Neural cell (in vitro differentiated cells): ENCODE data around the gene MPPED2. TPM values are rescaled to one million over a fixed set of nuclear protein-coding genes. Genes with fewer than 3 reads are reported as not detected.

Experiments
- H2AFZ ChIP-seq: fragments of 200-600, 300-800 bp; sonication (generic), shearing (Covaris generic); 2 replicates; pipeline ENCODE4 v1.6.0; 2014; ENCODE audit warnings: low read depth, mild to moderate bottlenecking, antibody characterized with exemption, low read length, moderate library complexity
- H3F3A ChIP-seq: fragments of 200-600 bp; shearing (Covaris generic); 2 replicates; pipeline ENCODE4 v1.6.1; 2016; ENCODE audit warnings: mild to moderate bottlenecking, moderate library complexity, mixed read lengths, antibody characterized with exemption, low read length; ENCODE audit not compliant: insufficient read depth, poor library complexity, severe bottlenecking
- H3K27ac ChIP-seq: fragments of 200-600, 300-800 bp; sonication (generic), shearing (Covaris generic); 2 replicates; pipeline ENCODE4 v1.5.1; 2014; ENCODE audit warnings: mild to moderate bottlenecking, low read length, moderate library complexity
- H3K27me3 ChIP-seq: fragments of 300-800, 200-600 bp; sonication (generic), shearing (Covaris generic); 2 replicates; pipeline ENCODE4 v1.6.0; 2014; ENCODE audit warnings: mild to moderate bottlenecking, low read depth, low read length, moderate library complexity; ENCODE audit not compliant: insufficient read depth
- H3K36me3 ChIP-seq: fragments of 300-800, 200-600 bp; sonication (generic), shearing (Covaris generic); 2 replicates; pipeline ENCODE4 v1.5.1; 2014; ENCODE audit warnings: mild to moderate bottlenecking, antibody characterized with exemption, low read length, moderate library complexity; ENCODE audit not compliant: insufficient read depth
- H3K4me2 ChIP-seq: fragments of 300-800, 200-600 bp; sonication (generic), shearing (Covaris generic); 2 replicates; pipeline ENCODE4 v1.6.0; 2014; ENCODE audit warnings: mild to moderate bottlenecking, low read length
- H3K4me3 ChIP-seq: fragments of 300-800, 200-600 bp; sonication (generic), shearing (Covaris generic); 2 replicates; pipeline ENCODE4 v1.5.1; 2014; ENCODE audit warnings: mild to moderate bottlenecking, low read length, moderate library complexity
- H3K79me2 ChIP-seq: fragments of 200-600 bp; shearing (Covaris generic); replicated peaks from 2 replicates; pipeline ENCODE4 v1.6.0; 2014; ENCODE audit warnings: mild to moderate bottlenecking, low read length, moderate library complexity; ENCODE audit not compliant: insufficient read depth
- H3K9ac ChIP-seq: fragments of 300-800, 200-600 bp; sonication (generic), shearing (Covaris generic); 2 replicates; pipeline ENCODE4 v1.6.1; 2016; ENCODE audit warnings: mild to moderate bottlenecking, low read length, mixed read lengths
- H3K9me2 ChIP-seq: fragments of 200-600 bp; shearing (Covaris generic); 2 replicates; pipeline ENCODE4 v1.6.1; 2016; ENCODE audit warnings: mild to moderate bottlenecking, low read length, mixed read lengths; ENCODE audit not compliant: insufficient read depth
- H3K9me3 ChIP-seq: fragments of 200-600, 300-800 bp; sonication (generic), shearing (Covaris generic); 2 replicates; pipeline ENCODE4 v1.6.1; 2016; ENCODE audit warnings: mild to moderate bottlenecking, mixed run types, low read length, moderate library complexity, mixed read lengths
- H4K20me1 ChIP-seq: fragments of 200-600 bp; shearing (Covaris generic); 2 replicates; pipeline ENCODE4 v1.6.1; 2016; ENCODE audit warnings: mild to moderate bottlenecking, mixed run types; ENCODE audit not compliant: insufficient read depth
- EP300 ChIP-seq: fragments of 450-650 bp; conservative IDR thresholded peaks from 2 replicates; pipeline ENCODE4 v1.6.1; 2014; ENCODE audit warnings: antibody characterized with exemption, mild to moderate bottlenecking, moderate library complexity; ENCODE audit not compliant: poor library complexity, severe bottlenecking
- EZH2 ChIP-seq: fragments of 200-600, 300-800 bp; shearing (Covaris generic), sonication (generic); IDR thresholded peaks from 2 replicates; pipeline ENCODE4 v1.6.1; 2014; ENCODE audit warnings: antibody characterized with exemption, low read length, borderline replicate concordance, mild to moderate bottlenecking; ENCODE audit not compliant: insufficient read depth, poor library complexity, severe bottlenecking
- MXI1 ChIP-seq: fragments of 450-650 bp; conservative IDR thresholded peaks from 2 replicates; pipeline ENCODE4 v1.6.1; 2014; ENCODE audit warnings: antibody characterized with exemption, mild to moderate bottlenecking; ENCODE audit not compliant: poor library complexity, severe bottlenecking
- POLR2AphosphoS5 ChIP-seq: IDR thresholded peaks from 2 replicates; pipeline ENCODE4 v1.6.1; 2012
- RAD21 ChIP-seq: fragments of 450-650 bp; conservative IDR thresholded peaks from 2 replicates; pipeline ENCODE4 v1.6.1; 2014; ENCODE audit warnings: antibody characterized with exemption, mild to moderate bottlenecking, moderate library complexity
- SMC3 ChIP-seq: fragments of 450-650 bp; conservative IDR thresholded peaks from 2 replicates; pipeline ENCODE4 v1.6.1; 2014; ENCODE audit warnings: antibody characterized with exemption, mild to moderate bottlenecking, moderate library complexity; ENCODE audit not compliant: poor library complexity
- TAF1 ChIP-seq: IDR thresholded peaks from 2 replicates; pipeline ENCODE4 v1.6.1; 2012; ENCODE audit warnings: low read depth
- polyA plus RNA-seq: library from polyadenylated mRNA; depleted of rRNA; stranded (reverse); fragments of >200 nt; gene quantifications from 2 replicates; pipeline ENCODE4 v1.2.3, GENCODE V29; 2014
- TF ChIP-seq, protein P1 (sequence below): fragments of 450-650 bp; IDR thresholded peaks from 2 replicates; pipeline ENCODE4 v1.5.1; 2014; ENCODE audit warnings: antibody characterized with exemption, mild to moderate bottlenecking, moderate library complexity; ENCODE audit not compliant: poor library complexity, severe bottlenecking
- TF ChIP-seq, protein P2 (sequence below): IDR thresholded peaks from 2 replicates; pipeline ENCODE4 v1.6.1; 2012; ENCODE audit warnings: borderline replicate concordance

The MPPED2 gene
- polyA plus RNA-seq, 1 donor from 2014 or later = 99.7 TPM

DNA sequence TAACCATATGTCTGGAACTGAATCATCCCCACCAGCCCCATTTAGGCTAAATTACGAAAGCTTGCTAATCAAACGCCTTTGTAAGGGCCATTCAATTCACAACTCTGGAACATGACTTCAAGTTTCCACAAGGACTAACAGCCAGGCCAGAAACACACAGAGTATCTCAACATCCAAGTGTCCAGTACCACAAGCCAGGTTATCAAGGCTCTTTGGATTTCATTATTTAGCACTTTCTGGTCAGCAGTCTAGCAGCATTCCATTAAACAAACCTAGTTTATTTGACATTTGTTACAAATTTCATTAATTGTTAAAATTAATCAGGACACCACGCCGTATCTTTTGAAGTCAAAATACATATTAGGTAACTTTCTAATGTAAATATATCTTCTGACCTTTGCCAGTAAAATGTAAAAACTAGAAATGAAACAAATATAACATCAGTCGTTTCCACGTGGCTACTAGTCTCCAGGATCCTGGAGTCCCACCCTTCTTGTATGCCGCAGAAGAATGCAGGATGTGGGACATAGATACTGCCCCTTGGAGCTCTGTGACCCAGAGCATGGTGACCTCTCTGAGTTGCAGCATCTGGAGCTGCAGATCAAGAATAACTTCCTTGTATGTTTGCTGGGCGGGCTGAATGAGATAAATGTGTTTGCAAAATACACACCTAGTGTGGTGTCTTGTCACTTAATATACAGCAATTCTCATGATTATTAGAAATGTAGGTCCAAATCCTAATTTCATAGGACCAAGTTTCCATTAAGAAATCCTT, 64.7 kb downstream of the MPPED2 start:
- Histone ChIP-seq H3K79me2 (peaks cover 57% of the 10 kb centered on the region), H3K4me2 (no peak overlapping the region), H3K27me3 (no peaks in the 10 kb centered on the region), H3K9ac (no peak overlapping the region), H3F3A (no peaks in the 10 kb centered on the region), H3K36me3 (no peaks in the 10 kb centered on the region), H3K9me2 (no peaks in the 10 kb centered on the region), H3K4me3 (no peak overlapping the region), H2AFZ (no peak overlapping the region), H3K27ac (no peak overlapping the region), H3K9me3 (no peaks in the 10 kb centered on the region), H4K20me1 (no peaks in the 10 kb centered on the region)
- TF ChIP-seq, protein P1, sequence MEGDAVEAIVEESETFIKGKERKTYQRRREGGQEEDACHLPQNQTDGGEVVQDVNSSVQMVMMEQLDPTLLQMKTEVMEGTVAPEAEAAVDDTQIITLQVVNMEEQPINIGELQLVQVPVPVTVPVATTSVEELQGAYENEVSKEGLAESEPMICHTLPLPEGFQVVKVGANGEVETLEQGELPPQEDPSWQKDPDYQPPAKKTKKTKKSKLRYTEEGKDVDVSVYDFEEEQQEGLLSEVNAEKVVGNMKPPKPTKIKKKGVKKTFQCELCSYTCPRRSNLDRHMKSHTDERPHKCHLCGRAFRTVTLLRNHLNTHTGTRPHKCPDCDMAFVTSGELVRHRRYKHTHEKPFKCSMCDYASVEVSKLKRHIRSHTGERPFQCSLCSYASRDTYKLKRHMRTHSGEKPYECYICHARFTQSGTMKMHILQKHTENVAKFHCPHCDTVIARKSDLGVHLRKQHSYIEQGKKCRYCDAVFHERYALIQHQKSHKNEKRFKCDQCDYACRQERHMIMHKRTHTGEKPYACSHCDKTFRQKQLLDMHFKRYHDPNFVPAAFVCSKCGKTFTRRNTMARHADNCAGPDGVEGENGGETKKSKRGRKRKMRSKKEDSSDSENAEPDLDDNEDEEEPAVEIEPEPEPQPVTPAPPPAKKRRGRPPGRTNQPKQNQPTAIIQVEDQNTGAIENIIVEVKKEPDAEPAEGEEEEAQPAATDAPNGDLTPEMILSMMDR = no peak
- TF ChIP-seq POLR2AphosphoS5 (no peak), SMC3 (no peak), TAF1 (no peak), EP300 (no peak), MXI1 (no peak), RAD21 (no peak), EZH2 (no peak)
- TF ChIP-seq, protein P2, sequence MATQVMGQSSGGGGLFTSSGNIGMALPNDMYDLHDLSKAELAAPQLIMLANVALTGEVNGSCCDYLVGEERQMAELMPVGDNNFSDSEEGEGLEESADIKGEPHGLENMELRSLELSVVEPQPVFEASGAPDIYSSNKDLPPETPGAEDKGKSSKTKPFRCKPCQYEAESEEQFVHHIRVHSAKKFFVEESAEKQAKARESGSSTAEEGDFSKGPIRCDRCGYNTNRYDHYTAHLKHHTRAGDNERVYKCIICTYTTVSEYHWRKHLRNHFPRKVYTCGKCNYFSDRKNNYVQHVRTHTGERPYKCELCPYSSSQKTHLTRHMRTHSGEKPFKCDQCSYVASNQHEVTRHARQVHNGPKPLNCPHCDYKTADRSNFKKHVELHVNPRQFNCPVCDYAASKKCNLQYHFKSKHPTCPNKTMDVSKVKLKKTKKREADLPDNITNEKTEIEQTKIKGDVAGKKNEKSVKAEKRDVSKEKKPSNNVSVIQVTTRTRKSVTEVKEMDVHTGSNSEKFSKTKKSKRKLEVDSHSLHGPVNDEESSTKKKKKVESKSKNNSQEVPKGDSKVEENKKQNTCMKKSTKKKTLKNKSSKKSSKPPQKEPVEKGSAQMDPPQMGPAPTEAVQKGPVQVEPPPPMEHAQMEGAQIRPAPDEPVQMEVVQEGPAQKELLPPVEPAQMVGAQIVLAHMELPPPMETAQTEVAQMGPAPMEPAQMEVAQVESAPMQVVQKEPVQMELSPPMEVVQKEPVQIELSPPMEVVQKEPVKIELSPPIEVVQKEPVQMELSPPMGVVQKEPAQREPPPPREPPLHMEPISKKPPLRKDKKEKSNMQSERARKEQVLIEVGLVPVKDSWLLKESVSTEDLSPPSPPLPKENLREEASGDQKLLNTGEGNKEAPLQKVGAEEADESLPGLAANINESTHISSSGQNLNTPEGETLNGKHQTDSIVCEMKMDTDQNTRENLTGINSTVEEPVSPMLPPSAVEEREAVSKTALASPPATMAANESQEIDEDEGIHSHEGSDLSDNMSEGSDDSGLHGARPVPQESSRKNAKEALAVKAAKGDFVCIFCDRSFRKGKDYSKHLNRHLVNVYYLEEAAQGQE = no peak

DNA sequence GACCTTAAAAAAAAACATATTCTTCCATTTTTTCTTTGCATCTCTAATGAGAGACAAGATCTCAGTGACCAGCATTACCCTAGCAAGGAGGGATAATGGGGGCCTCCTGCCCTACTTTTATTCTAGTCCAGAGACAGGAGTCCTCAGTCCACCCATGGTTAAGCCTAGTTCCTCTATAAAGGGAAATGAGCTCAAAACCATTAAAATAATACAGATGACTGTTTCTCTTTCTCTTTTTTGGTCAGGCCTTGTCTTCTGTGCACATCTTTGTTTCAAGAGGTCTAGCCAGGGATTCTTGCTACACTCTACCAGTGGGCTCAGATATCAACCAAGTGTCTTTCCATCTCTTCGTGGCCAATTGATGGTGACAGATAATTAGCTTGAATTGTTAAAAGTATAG, 73.1 kb downstream of the MPPED2 start:
- no peak overlapping the region for H2AFZ ChIP-seq
- H3K9me3 ChIP-seq = no peaks in the 10 kb centered on the region

More for the DNA sequence above, 73.1 kb downstream of the MPPED2 start:
- no peak overlapping the region for H3K4me2 ChIP-seq
- no peaks in the 10 kb centered on the region for H3K9me2 ChIP-seq
- H3F3A ChIP-seq = no peaks in the 10 kb centered on the region
- TF ChIP-seq TAF1 (no peak), SMC3 (no peak), RAD21 (no peak), POLR2AphosphoS5 (no peak), EZH2 (no peak), MXI1 (no peak), EP300 (no peak)
- TF ChIP-seq, protein P2 = no peak
- TF ChIP-seq, protein P1 = no peak
- no peaks in the 10 kb centered on the region for H3K36me3 ChIP-seq
- H3K27ac ChIP-seq = no peak overlapping the region
- no peaks in the 10 kb centered on the region for H3K27me3 ChIP-seq
- H3K4me3 ChIP-seq = no peak overlapping the region
- H4K20me1 ChIP-seq = no peaks in the 10 kb centered on the region
- no peak overlapping the region for H3K9ac ChIP-seq
- H3K79me2 ChIP-seq = peaks cover 50% of the 10 kb centered on the region
